ENCODE measurements around the gene RAPGEF5. TPM values are rescaled to one million over a fixed set of nuclear protein-coding genes. Genes with fewer than 3 reads are reported as not detected.

The RAPGEF5 gene
- total RNA-seq, 1 donor from 2014 or later, result 9.9 TPM

DNA sequence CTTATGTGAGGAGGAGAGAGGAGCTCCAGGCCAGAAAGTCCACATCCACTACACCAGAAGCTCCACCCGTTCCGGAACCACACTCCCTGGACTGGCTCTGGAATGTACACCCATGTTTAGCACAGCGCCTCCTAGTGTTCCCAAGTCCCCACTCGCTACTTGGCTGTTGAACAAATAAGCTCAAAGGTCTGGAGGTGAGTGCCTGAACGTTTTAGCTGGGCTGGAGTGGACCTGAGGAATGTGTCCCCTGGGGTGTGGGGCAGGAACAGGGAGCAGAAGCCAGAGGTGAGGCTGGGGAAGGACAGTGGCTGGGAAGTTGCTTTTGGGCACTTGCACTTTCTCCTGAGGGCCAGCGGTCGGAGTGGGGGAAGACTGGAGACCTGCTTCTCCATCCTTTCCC lies 247.2 kb downstream of the RAPGEF5 start:
- H3K27me3 Mint-ChIP-seq, result no peaks in the 10 kb centered on the region
- DNase-seq (ENCODE audit: low spot score, unreplicated experiment), result no peak
- H3K9me3 Mint-ChIP-seq (ENCODE audit: low read depth), result no peaks in the 10 kb centered on the region
- H3K4me3 Mint-ChIP-seq (ENCODE audit: low read depth), result no peak overlapping the region
- peaks cover 2% of the 10 kb centered on the region for H3K4me1 Mint-ChIP-seq (ENCODE audit: low read depth)
- no peaks in the 10 kb centered on the region for H3K36me3 Mint-ChIP-seq (ENCODE audit: insufficient read depth)
- TF ChIP-seq, protein P1, sequence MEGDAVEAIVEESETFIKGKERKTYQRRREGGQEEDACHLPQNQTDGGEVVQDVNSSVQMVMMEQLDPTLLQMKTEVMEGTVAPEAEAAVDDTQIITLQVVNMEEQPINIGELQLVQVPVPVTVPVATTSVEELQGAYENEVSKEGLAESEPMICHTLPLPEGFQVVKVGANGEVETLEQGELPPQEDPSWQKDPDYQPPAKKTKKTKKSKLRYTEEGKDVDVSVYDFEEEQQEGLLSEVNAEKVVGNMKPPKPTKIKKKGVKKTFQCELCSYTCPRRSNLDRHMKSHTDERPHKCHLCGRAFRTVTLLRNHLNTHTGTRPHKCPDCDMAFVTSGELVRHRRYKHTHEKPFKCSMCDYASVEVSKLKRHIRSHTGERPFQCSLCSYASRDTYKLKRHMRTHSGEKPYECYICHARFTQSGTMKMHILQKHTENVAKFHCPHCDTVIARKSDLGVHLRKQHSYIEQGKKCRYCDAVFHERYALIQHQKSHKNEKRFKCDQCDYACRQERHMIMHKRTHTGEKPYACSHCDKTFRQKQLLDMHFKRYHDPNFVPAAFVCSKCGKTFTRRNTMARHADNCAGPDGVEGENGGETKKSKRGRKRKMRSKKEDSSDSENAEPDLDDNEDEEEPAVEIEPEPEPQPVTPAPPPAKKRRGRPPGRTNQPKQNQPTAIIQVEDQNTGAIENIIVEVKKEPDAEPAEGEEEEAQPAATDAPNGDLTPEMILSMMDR (IDR thresholded peaks at IDR 0.05; ENCODE audit: unreplicated experiment), result no peak
- no peak overlapping the region for H3K27ac Mint-ChIP-seq

DNA sequence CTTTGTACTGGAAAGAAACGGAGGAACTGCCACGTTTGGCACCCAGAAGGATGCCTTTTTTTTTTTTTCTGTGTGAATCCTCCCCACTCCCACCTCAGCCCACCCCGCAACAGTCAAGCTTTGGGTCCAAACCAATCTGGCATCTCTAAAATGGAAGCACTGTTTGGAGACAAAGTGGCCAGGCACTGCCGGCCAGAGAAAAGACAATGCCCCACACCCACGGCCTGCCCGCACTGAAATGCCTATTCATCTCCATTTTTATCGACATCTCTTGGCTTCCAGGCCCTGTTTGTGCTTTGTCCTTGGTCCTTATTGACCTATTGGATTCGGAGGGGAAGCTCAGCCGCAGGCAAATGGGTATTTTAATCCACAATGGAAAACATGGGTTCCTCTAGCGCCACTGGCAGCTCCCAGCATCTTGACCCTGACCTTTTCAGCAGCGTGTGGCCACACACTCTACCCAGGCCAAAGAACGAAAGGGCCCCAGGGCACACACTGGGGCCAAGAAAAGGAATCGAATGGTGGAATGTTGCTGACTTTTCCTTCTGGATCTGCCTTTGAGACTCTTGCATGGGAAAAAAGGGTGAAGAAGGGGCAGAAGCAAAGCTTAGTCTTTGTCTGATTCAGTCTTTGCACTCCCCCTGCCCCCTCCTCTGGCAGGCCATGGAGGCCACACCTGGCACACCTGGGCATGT lies 248.7 kb downstream of the RAPGEF5 start:
- no peak overlapping the region for H3K4me3 Mint-ChIP-seq (ENCODE audit: low read depth)
- H3K27me3 Mint-ChIP-seq, result peaks cover 3% of the 10 kb centered on the region
- DNase-seq (ENCODE audit: low spot score, unreplicated experiment), result no peak
- TF ChIP-seq, protein P1 (IDR thresholded peaks at IDR 0.05; ENCODE audit: unreplicated experiment), result no peak
- H3K36me3 Mint-ChIP-seq (ENCODE audit: insufficient read depth), result no peaks in the 10 kb centered on the region
- H3K9me3 Mint-ChIP-seq (ENCODE audit: low read depth), result no peaks in the 10 kb centered on the region
- peaks cover 1% of the 10 kb centered on the region for H3K4me1 Mint-ChIP-seq (ENCODE audit: low read depth)
- H3K27ac Mint-ChIP-seq, result no peak overlapping the region

DNA sequence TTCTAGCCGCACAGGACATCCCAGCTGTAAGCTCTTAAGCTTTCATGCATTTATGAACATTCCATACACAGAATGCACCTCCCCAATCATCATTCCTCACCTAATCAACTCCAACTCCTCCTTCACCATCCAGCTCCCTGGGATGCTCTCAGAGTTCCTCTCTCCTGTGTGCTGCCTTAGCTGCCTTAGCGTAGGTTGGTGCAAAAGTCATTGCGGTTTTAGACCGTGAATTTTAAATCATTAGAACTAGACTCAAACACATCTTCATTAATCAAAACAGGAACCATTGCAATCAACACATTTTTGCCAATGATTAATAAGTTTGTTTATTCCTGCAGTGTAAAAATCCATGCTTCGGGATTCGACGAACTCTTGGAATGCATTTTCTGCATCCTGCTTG lies 251.4 kb downstream of the RAPGEF5 start:
- Mint-ChIP-seq H3K27ac (no peak overlapping the region), H3K27me3 (peaks cover 8% of the 10 kb centered on the region), H3K9me3 (ENCODE audit: low read depth) (no peaks in the 10 kb centered on the region), H3K4me1 (ENCODE audit: low read depth) (peaks cover 1% of the 10 kb centered on the region), H3K36me3 (ENCODE audit: insufficient read depth) (no peaks in the 10 kb centered on the region), H3K4me3 (ENCODE audit: low read depth) (no peak overlapping the region)
- TF ChIP-seq, protein P1 (IDR thresholded peaks at IDR 0.05; ENCODE audit: unreplicated experiment), result no peak
- no peak for DNase-seq (ENCODE audit: low spot score, unreplicated experiment)

DNA sequence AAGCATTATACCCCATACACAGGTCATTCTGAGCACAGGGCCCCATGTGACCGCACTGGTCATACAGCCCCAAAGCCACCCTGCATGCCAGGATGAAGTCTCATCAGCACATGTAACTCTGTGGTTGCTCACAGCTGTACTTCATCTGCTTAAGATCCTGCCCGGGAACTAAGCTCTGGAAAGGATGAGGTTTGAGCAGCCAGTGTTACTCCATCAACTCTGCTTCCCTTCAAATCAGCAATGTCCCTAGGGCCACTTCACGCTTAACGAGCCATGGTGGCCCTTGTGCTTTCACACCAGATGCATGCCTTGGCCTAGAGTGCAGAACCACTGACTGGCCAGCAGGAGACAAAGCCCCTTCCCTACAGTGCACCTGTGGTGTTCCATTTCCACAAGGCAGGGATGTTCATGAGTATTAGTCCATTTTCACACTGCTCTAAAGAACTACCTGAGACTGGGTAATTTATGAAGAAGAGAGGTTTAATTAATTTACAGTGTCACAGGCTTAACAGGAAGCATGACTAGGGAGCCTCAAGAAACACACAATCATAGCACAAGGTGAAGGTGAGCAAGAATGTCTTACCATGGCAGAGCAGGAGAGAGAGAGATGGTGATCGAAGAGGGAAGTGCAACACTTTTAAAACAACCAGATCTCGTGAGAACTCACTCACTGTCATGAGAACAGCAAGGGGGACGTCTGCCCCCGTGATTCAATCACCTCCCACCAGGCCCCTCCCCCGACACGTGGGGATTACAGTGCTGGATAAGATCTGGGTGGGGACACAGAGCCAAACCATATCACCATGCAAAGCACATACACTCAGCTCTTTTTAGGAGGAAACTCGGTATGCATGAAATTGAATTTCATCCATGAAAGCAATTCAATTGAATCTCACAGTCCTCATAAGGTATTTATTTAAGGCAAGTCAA lies 262.3 kb downstream of the RAPGEF5 start:
- H3K36me3 Mint-ChIP-seq (ENCODE audit: insufficient read depth), result no peaks in the 10 kb centered on the region

DNA sequence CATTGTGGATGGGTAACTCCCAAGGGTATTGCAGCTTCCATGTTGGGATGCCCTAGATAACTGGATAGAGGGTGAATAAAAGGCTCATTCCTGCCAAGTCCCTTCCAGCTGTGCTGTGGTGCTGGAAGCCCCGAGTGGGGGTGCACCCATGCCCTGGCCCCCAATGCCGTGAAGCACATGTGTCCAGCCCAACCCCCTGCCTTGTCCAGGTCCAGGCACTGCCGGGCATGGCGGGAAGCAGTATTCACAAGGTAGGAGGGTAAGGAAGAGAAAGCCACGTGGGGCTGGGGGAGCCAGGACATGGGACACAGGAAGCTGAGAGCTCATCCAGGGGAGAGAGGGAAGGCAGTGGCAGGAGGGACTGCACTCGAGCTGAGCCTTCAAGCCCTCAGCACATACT lies 263.0 kb downstream of the RAPGEF5 start:
- no peaks in the 10 kb centered on the region for H3K36me3 Mint-ChIP-seq (ENCODE audit: insufficient read depth)
- TF ChIP-seq, protein P1 (IDR thresholded peaks at IDR 0.05; ENCODE audit: unreplicated experiment), result no peak
- peaks cover 14% of the 10 kb centered on the region for H3K27me3 Mint-ChIP-seq
- no peaks in the 10 kb centered on the region for H3K4me1 Mint-ChIP-seq (ENCODE audit: low read depth)
- H3K27ac Mint-ChIP-seq, result no peak overlapping the region
- no peak overlapping the region for H3K4me3 Mint-ChIP-seq (ENCODE audit: low read depth)
- no peak for DNase-seq (ENCODE audit: low spot score, unreplicated experiment)
- peaks cover 3% of the 10 kb centered on the region for H3K9me3 Mint-ChIP-seq (ENCODE audit: low read depth)

More for the DNA sequence above, 262.3 kb downstream of the RAPGEF5 start:
- no peak for DNase-seq (ENCODE audit: low spot score, unreplicated experiment)
- H3K27me3 Mint-ChIP-seq, result peaks cover 14% of the 10 kb centered on the region
- no peak overlapping the region for H3K4me3 Mint-ChIP-seq (ENCODE audit: low read depth)
- H3K4me1 Mint-ChIP-seq (ENCODE audit: low read depth), result no peaks in the 10 kb centered on the region
- TF ChIP-seq, protein P1 (IDR thresholded peaks at IDR 0.05; ENCODE audit: unreplicated experiment), result peak; percentile 38
- H3K27ac Mint-ChIP-seq, result no peak overlapping the region
- peaks cover 3% of the 10 kb centered on the region for H3K9me3 Mint-ChIP-seq (ENCODE audit: low read depth)

Measured in progenitor cell of endocrine pancreas (in vitro differentiated cells).